HG02970 (cell line): Measurements from ENCODE around the gene SGSM2.

Source experiments
- ATAC-seq: cut with Tn5 transposase; IDR thresholded peaks from one replicate; pipeline ENCODE4 v1.9.1; 2021; ENCODE audit warnings: mild to moderate bottlenecking, moderate library complexity, moderate number of reproducible peaks; ENCODE audit not compliant: unreplicated experiment, low FRiP score

SGSM2 gene

DNA sequence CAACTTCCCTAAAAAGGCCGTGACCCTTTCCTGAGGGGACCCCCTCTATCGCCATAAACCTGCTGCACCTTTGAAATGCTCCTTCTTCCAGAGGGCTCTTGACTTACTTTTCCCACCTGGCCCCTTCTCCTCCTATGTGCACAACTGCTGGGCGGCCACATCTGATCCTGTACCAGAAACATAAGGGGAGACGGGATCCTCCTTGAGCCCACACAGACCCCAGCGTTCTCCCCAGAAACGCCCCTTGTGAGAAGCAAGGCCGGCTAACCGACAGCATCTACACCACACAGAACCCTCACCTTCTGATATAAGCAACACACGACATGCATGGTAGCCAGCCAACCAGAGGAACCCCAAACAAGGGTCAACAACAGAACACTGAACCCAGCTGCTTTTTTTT lies 77.8 kb downstream of the SGSM2 start:
- no peak for ATAC-seq

DNA sequence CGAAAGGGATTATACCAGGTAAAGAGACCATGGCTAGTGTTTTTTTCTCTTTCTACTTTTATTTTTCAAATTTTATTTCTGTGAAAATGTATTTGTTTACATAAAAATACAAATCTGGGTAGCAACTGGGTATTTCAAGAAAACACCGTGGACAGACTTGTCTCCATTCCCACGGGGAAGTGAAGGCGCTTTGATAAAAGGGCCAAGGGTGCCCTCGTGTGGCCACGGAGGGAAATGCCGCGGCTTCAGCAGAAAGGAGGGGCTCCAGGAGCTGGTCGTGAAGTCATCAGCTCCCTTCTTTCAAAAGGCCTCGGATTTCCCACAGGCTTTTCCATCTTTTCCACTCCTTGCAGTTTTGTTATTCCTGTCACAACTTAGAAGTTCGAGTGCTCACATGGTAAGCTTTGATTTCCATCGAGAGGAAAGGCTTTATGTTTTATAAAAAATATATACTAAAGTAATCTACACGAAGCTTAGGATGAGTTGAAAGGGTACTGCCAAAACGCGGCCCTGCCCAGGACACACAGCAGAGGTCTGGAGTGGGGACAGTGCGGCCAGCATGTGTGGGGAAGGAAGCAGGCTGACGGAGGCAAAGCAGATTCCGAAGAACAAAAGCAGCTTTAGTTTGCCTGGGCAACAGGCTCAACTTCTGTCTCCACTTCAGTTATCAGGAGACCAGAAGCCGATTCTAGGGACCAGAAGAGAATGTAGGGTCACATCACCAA lies 78.9 kb downstream of the SGSM2 start:
- ATAC-seq: no peak

DNA sequence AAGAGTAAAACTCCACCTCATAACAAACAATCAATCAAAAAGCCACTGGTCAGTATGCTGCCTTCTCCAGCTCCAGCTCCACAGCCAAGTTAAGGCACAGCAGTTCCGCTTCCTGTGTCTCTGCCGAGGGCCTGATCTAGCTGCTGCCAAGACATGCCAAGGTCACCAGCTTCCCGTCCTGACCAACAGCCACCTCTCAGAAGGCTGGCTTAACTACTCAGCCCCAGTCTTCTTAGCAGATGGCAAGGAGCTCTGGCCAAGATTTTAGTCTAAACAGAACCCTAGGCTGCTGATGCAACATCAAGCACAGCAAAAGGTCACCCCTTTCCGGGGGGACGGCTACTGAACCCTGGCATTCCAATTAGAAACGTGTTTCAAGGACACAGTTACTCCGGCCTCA lies 81.3 kb downstream of the SGSM2 start:
- ATAC-seq: no peak

DNA sequence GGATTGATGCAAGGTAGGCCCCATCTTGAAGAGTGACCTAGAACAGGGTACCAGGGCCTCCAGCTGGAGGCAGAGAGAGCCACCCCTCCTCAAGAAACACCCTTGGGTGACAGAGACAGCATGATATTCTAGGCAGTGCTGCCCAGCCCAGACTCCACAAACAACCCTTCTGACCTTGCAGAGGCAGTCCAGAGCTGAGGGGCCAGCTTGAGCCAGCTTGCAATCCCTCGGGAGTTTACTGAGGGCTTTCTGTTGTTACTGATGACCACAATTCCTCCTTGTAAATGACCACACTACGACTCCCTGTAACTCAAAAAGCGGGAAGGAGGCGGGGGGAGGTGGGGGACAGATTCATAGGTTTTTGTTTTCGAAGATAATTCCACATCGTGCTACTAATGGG lies 82.2 kb downstream of the SGSM2 start:
- ATAC-seq: no peak

DNA sequence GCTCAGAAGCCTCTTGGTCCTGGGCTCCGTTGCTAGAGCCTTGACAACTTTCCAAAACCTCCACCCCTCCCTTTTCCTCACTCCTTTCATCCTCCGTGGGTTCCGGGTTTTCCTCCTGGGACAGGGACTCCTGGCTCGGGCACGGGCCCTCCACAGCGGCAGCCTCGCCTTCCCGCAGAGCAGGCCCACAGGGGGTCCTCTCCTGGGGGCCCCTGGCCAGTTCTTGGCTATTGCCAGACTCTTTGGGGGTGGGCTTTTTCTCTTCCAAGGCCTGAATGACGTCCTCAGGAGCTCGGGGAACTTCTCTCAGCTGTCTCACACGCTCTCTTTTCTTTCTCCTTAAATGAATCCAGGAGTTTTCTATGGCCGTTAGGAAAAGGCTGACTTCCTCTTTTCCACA lies 82.9 kb downstream of the SGSM2 start:
- ATAC-seq: no peak

DNA sequence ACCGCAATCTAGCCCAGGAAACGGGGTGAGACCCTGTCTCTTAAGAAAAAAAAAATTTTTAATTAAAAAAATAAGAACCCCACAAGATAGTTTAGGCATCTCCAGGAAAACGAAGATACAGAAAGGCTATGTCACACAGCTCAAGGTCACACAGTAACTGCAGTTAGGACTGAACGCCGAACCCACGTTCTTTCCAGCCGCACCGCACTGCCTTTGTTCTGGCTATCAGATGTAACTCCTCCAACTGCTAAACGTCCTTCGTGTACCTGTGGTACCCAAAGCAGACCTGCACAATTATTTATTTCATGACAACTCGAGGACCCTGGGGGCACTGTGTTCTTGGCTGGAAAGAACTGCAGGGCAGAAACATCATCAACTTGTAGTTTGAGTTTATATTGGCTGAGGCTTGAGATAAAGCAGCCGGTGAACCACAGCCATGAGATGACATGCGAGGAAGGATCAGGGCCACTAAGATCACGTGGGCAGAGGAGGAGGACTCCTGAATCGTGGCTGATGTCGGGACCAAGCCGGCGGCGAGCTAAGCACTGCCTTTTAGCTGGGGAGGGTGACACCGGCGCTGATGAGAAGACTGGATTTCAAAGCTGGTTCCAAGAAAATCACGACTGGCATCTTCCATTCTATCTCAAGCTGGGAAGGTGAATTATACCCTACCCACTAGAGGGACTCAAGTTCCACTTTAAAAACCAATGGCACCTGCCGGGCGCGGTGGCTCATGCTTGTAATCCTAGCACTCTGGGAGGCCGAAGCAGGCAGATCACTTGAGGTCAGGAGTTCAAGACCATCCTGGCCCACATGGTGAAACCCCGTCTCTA lies 84.2 kb downstream of the SGSM2 start:
- ATAC-seq: no peak

DNA sequence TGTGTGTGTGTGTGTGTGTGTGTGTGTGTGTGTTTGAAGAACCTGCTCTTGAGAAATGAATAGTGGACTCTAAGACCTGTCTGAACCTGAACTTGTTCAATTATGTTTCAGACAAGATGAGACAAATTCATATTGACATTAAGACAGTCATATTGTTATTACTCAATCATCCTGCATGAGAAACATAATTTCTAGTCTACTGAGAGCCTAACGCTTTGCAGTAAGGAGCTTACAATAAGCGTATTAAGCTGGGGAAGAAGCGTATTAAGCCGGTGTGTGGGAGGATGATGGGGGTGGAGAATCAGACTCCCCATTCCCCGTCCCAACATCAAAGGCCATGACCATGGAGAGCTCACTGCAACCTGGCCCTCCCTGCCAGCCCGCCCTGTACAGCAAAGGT lies 86.0 kb downstream of the SGSM2 start:
- no peak for ATAC-seq

DNA sequence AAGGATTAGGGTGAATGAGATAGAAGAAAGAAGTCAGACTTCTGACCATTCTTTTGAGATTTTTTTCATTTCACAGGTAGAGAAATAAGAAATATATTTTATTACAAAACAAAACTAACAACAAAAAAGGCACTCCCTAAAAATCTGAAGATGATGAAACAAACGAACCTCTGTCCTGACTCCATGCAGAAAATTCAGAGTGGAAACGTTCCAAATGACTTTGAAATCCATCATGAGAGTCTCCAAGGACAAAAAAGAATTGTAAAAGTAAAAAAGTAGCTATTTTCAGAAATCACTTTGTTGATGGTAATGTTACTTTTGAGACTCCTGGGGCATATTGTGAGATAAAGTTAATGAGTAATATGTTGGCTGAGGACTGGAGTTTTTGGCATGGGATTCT lies 89.9 kb downstream of the SGSM2 start:
- no peak for ATAC-seq

DNA sequence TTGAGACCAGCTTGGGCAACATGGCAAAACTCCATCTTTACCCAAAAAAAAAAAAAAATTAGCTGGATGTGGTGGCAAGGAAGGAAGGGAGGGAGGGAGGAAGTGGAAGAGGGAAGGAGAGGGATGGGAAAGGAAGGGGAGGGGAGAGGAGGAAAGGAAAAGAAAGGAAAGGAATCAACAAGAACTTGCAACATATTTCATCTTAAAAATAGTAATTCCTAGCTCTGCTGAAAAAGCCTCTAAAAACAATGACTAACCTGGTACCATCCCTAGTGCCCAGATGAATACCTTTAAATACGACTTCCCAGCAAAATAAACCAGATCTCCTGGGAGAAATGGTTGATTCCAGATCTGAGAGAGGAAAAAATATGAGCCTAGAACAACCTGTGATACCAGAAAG lies 90.6 kb downstream of the SGSM2 start:
- no peak for ATAC-seq
